Mesenchymal stem cell (in vitro differentiated cells and primary cell): Measurements from ENCODE around the gene PTK6.

Source experiments
- DNase-seq: peaks from one replicate; pipeline ENCODE4 v3.0.0-alpha.2; 2013
- H2AFZ ChIP-seq: one replicate; pipeline ENCODE4 v1.6.1; 2013; ENCODE audit warnings: low read depth, mild to moderate bottlenecking, control low read depth, inconsistent platforms, low read length, moderate library complexity
- H2AK5ac ChIP-seq: 2 replicates; pipeline ENCODE4 v1.6.1; 2013; ENCODE audit warnings: low read length, moderate library complexity, mild to moderate bottlenecking, inconsistent platforms; ENCODE audit not compliant: severe bottlenecking
- H2BK120ac ChIP-seq: one replicate; pipeline ENCODE4 v1.6.1; 2013; ENCODE audit warnings: low read depth, mild to moderate bottlenecking, inconsistent platforms, low read length, moderate library complexity
- H2BK12ac ChIP-seq, 2 experiments: one replicate each; pipeline ENCODE4 v1.6.1; 2013; ENCODE audit warnings: inconsistent platforms in 2 of 2, low read length in 2 of 2, mild to moderate bottlenecking in 2 of 2, moderate library complexity in 2 of 2, control low read depth in 1 of 2
- H2BK15ac ChIP-seq: one replicate; pipeline ENCODE4 v1.6.1; 2013; ENCODE audit warnings: mild to moderate bottlenecking, low read depth, inconsistent platforms; ENCODE audit not compliant: poor library complexity, severe bottlenecking
- H2BK5ac ChIP-seq: 2 replicates; pipeline ENCODE4 v1.6.1; 2013; ENCODE audit warnings: low read depth, mild to moderate bottlenecking, low read length, control low read depth, inconsistent platforms; ENCODE audit not compliant: poor library complexity, severe bottlenecking
- H3K14ac ChIP-seq, 2 experiments: one replicate each; pipeline ENCODE4 v1.6.1; 2013; ENCODE audit warnings: inconsistent platforms in 2 of 2, low read length in 2 of 2, control low read depth in 1 of 2, mild to moderate bottlenecking in 1 of 2, moderate library complexity in 1 of 2
- H3K18ac ChIP-seq, 2 experiments: one replicate each; pipeline ENCODE4 v1.6.1; 2013; ENCODE audit warnings: inconsistent platforms in 2 of 2, low read length in 2 of 2, control low read depth in 1 of 2, low read depth in 1 of 2, mild to moderate bottlenecking in 1 of 2
- H3K23ac ChIP-seq, 2 experiments: one replicate each; pipeline ENCODE4 v1.6.1; 2013; ENCODE audit warnings: inconsistent platforms in 2 of 2, low read length in 2 of 2, mild to moderate bottlenecking in 2 of 2, moderate library complexity in 2 of 2, control low read depth in 1 of 2
- H3K27ac ChIP-seq: 2 replicates; pipeline ENCODE4 v1.5.1; 2013; ENCODE audit warnings: mild to moderate bottlenecking, moderate library complexity, low read length, control low read depth, inconsistent platforms; ENCODE audit not compliant: poor library complexity, severe bottlenecking
- H3K27me3 ChIP-seq, 2 experiments: 2 replicates each; pipeline versions ENCODE4 v1.6.1 to v1.7.0; 2013; ENCODE audit warnings: low read length in 2 of 2, mild to moderate bottlenecking in 2 of 2, moderate library complexity in 2 of 2, control low read depth in 1 of 2, inconsistent platforms in 1 of 2; ENCODE audit not compliant: control insufficient read depth in 1 of 2, insufficient read depth in 1 of 2
- H3K36me3 ChIP-seq, 2 experiments: 2 replicates each; pipeline versions ENCODE4 v1.6.1 to v1.7.0; 2013; ENCODE audit warnings: low read length in 2 of 2, control low read depth in 1 of 2, inconsistent platforms in 1 of 2, low read depth in 1 of 2, mild to moderate bottlenecking in 1 of 2; ENCODE audit not compliant: insufficient read depth in 2 of 2, control insufficient read depth in 1 of 2
- H3K4ac ChIP-seq, 2 experiments: one replicate each; pipeline ENCODE4 v1.6.1; 2013; ENCODE audit warnings: inconsistent platforms in 2 of 2, low read length in 2 of 2, mild to moderate bottlenecking in 2 of 2, moderate library complexity in 2 of 2, control low read depth in 1 of 2, low read depth in 1 of 2
- H3K4me1 ChIP-seq: 2 replicates; pipeline ENCODE4 v1.6.1; 2013; ENCODE audit warnings: low read depth, low read length, control low read depth; ENCODE audit not compliant: control insufficient read depth, insufficient read depth
- H3K4me2 ChIP-seq: 2 replicates; pipeline ENCODE4 v1.6.1; 2013; ENCODE audit warnings: low read length, mild to moderate bottlenecking, inconsistent platforms; ENCODE audit not compliant: poor library complexity, severe bottlenecking
- H3K4me3 ChIP-seq, 2 experiments: 2 replicates each; pipeline versions ENCODE4 v1.5.1 to v1.7.0; 2013; ENCODE audit warnings: low read length in 2 of 2, mild to moderate bottlenecking in 2 of 2, control low read depth in 1 of 2, low read depth in 1 of 2; ENCODE audit not compliant: insufficient read depth in 1 of 2
- H3K79me1 ChIP-seq: replicated peaks from 2 replicates; pipeline ENCODE4 v1.6.1; 2013; ENCODE audit warnings: mild to moderate bottlenecking, control low read depth, low read length, inconsistent platforms; ENCODE audit not compliant: poor library complexity, severe bottlenecking
- H3K9ac ChIP-seq: 2 replicates; pipeline ENCODE4 v1.7.0; 2013; ENCODE audit warnings: mild to moderate bottlenecking, low read length, moderate library complexity
- H3K9me3 ChIP-seq: 2 replicates; pipeline ENCODE4 v1.7.0; 2013; ENCODE audit warnings: mild to moderate bottlenecking, low read length; ENCODE audit not compliant: control insufficient read depth
- H4K8ac ChIP-seq: one replicate; pipeline ENCODE4 v1.6.1; 2013; ENCODE audit warnings: inconsistent platforms, mild to moderate bottlenecking, low read length, moderate library complexity
- H4K91ac ChIP-seq: one replicate; pipeline ENCODE4 v1.6.1; 2013; ENCODE audit warnings: mild to moderate bottlenecking, low read length, inconsistent platforms
- WGBS: methylation state at CpG from one replicate; pipeline ENCODE4 v1.1.7; 2013; ENCODE audit warnings: mixed read lengths; 5-methylcytosine and 5-hydroxymethylcytosine counted together

Gene PTK6

GRCh38 chr20:63543733-63544132 is 6.6 kb upstream of the PTK6 start:
- DNase-seq: no peak
- Histone ChIP-seq H2BK15ac (no peak overlapping the region), H3K27me3 (peaks cover 9 to 82% of the 10 kb centered on the region in 2 experiments), H3K36me3 (no peaks in the 10 kb centered on the region), H2AFZ (no peak overlapping the region), H3K4me3 (no peak overlapping the region), H3K23ac (no peak overlapping the region), H2AK5ac (no peak overlapping the region), H3K4ac (no peak overlapping the region), H3K14ac (no peak overlapping the region), H3K4me2 (no peak overlapping the region), H3K9me3 (no peaks in the 10 kb centered on the region), H2BK5ac (no peak overlapping the region), H3K9ac (no peak overlapping the region), H2BK12ac (no peak overlapping the region), H3K18ac (no peak overlapping the region), H3K79me1 (no peaks in the 10 kb centered on the region), H4K8ac (no peak overlapping the region), H3K27ac (no peak overlapping the region), H4K91ac (no peak overlapping the region), H2BK120ac (no peak overlapping the region), H3K4me1 (peaks cover 26% of the 10 kb centered on the region)
- WGBS: 88% methylated on average over 6 of the region's 6 CpGs

- H3K4me3 ChIP-seq: no peak overlapping the region
- H3K14ac ChIP-seq: no peak overlapping the region
- no peak overlapping the region for H3K4ac ChIP-seq
- no peaks in the 10 kb centered on the region for H3K79me1 ChIP-seq
- no peak overlapping the region for H3K18ac ChIP-seq
- no peak overlapping the region for H2BK15ac ChIP-seq
- H3K27me3 ChIP-seq: peaks cover 3 to 76% of the 10 kb centered on the region in 2 experiments
- H2BK12ac ChIP-seq: no peak overlapping the region
- H3K9ac ChIP-seq: no peak overlapping the region
- no peaks in the 10 kb centered on the region for H3K36me3 ChIP-seq
- H4K8ac ChIP-seq: peak overlapping the region; percentile 45
- H3K23ac ChIP-seq: no peak overlapping the region
- H3K4me1 ChIP-seq: peaks cover 31% of the 10 kb centered on the region
- H4K91ac ChIP-seq: no peak overlapping the region
- H2AFZ ChIP-seq: no peak overlapping the region
- H2BK120ac ChIP-seq: no peak overlapping the region
- no peaks in the 10 kb centered on the region for H3K9me3 ChIP-seq
- H2AK5ac ChIP-seq: no peak overlapping the region
- no peak overlapping the region for H2BK5ac ChIP-seq
- no peak for DNase-seq
- no peak overlapping the region for H3K27ac ChIP-seq
- H3K4me2 ChIP-seq: no peak overlapping the region
- 85% methylated on average over 10 of the region's 10 CpGs for WGBS
Measured at GRCh38 chr20:63543131-63543530, 6.0 kb upstream of the PTK6 start.

GRCh38 chr20:63542696-63543095 is 5.5 kb upstream of the PTK6 start:
- no peak overlapping the region for H3K27ac ChIP-seq
- no peak overlapping the region for H2AK5ac ChIP-seq
- H4K8ac ChIP-seq: no peak overlapping the region
- H3K36me3 ChIP-seq: no peaks in the 10 kb centered on the region
- no peak overlapping the region for H3K14ac ChIP-seq
- no peak overlapping the region for H2BK12ac ChIP-seq
- H3K9ac ChIP-seq: no peak overlapping the region
- no peak overlapping the region for H4K91ac ChIP-seq
- no peak overlapping the region for H3K18ac ChIP-seq
- H3K4ac ChIP-seq: no peak overlapping the region
- no peaks in the 10 kb centered on the region for H3K9me3 ChIP-seq
- no peak overlapping the region for H3K23ac ChIP-seq
- peaks cover 32% of the 10 kb centered on the region for H3K4me1 ChIP-seq
- no peak overlapping the region for H3K4me2 ChIP-seq
- no peak overlapping the region for H2AFZ ChIP-seq
- no peak overlapping the region for H2BK120ac ChIP-seq
- H3K4me3 ChIP-seq: no peak overlapping the region
- 93% methylated on average over 10 of the region's 10 CpGs for WGBS
- no peak for DNase-seq
- H3K79me1 ChIP-seq: no peaks in the 10 kb centered on the region
- peak overlapping the region; percentile 3 for H2BK15ac ChIP-seq
- H3K27me3 ChIP-seq: peaks cover 0 to 71% of the 10 kb centered on the region in 2 experiments
- no peak overlapping the region for H2BK5ac ChIP-seq

- Histone ChIP-seq H3K27me3 (peaks cover 0 to 67% of the 10 kb centered on the region in 2 experiments), H4K91ac (no peak overlapping the region), H3K36me3 (no peaks in the 10 kb centered on the region), H3K18ac (no peak overlapping the region), H4K8ac (no peak overlapping the region), H2BK5ac (no peak overlapping the region), H3K4ac (no peak overlapping the region), H3K27ac (no peak overlapping the region), H3K14ac (no peak overlapping the region), H3K9ac (no peak overlapping the region), H3K4me2 (no peak overlapping the region), H3K4me3 (no peak overlapping the region), H3K9me3 (no peaks in the 10 kb centered on the region), H3K23ac (no peak overlapping the region), H3K79me1 (no peaks in the 10 kb centered on the region), H2BK15ac (no peak overlapping the region), H3K4me1 (peaks cover 34% of the 10 kb centered on the region), H2BK12ac (no peak overlapping the region), H2BK120ac (no peak overlapping the region), H2AFZ (no peak overlapping the region), H2AK5ac (no peak overlapping the region)
- DNase-seq: no peak
- WGBS: 90% methylated on average over 36 of the region's 36 CpGs
Measured at GRCh38 chr20:63542031-63542559, 4.9 kb upstream of the PTK6 start.
